CD1c-positive myeloid dendritic cell (primary cell): Measurements from ENCODE around the gene COL7A1.
"Not testable (repeated sequence)": the region's sequence is repeated elsewhere in the genome, so short reads cannot be mapped to it uniquely, and the experiment has no call there.

Experiments used
- DNase-seq: peaks from one replicate; pipeline ENCODE4 v3.0.0-alpha.2; 2016; ENCODE audit errors: extremely low spot score

COL7A1 gene

GRCh38 chr3:48543271-48543866 lies 51.8 kb downstream of the COL7A1 start:
- DNase-seq = peak; percentile 58

- no peak for DNase-seq
Measured at GRCh38 chr3:48538451-48538850, 56.7 kb downstream of the COL7A1 start.

- DNase-seq = no peak
Measured at GRCh38 chr3:48536785-48537184, 58.3 kb downstream of the COL7A1 start.

- DNase-seq = no peak
Measured at GRCh38 chr3:48536116-48536515, 59.0 kb downstream of the COL7A1 start.

GRCh38 chr3:48535578-48535977 lies 59.6 kb downstream of the COL7A1 start:
- no peak for DNase-seq

GRCh38 chr3:48532977-48533337 lies 62.2 kb downstream of the COL7A1 start:
- DNase-seq = no peak

GRCh38 chr3:48532271-48532976 lies 62.7 kb downstream of the COL7A1 start:
- DNase-seq = peak; percentile 56

- not testable (repeated sequence) for DNase-seq
Measured at GRCh38 chr3:48530701-48531100, 64.4 kb downstream of the COL7A1 start.

GRCh38 chr3:48528754-48529153 lies 66.4 kb downstream of the COL7A1 start:
- peak; percentile 68 for DNase-seq

- DNase-seq = peak; percentile 48
Measured at GRCh38 chr3:48528048-48528447, 67.1 kb downstream of the COL7A1 start.

GRCh38 chr3:48524970-48525369 lies 70.2 kb downstream of the COL7A1 start:
- DNase-seq = no peak

- DNase-seq = no peak
Measured at GRCh38 chr3:48521635-48522034, 73.5 kb downstream of the COL7A1 start.

- no peak for DNase-seq
Measured at GRCh38 chr3:48519277-48519643, 75.9 kb downstream of the COL7A1 start.

GRCh38 chr3:48518638-48519276 lies 76.4 kb downstream of the COL7A1 start:
- DNase-seq = no peak

GRCh38 chr3:48518069-48518468 lies 77.1 kb downstream of the COL7A1 start:
- DNase-seq = no peak

GRCh38 chr3:48516571-48516970 lies 78.6 kb downstream of the COL7A1 start:
- DNase-seq = no peak

- DNase-seq = no peak
Measured at GRCh38 chr3:48514431-48515227, 80.5 kb downstream of the COL7A1 start.
